ENCODE measurements around the gene MYL4. TPM values are rescaled to one million over a fixed set of nuclear protein-coding genes. Genes with fewer than 3 reads are reported as not detected.
"Not testable (repeated sequence)": the region's sequence is repeated elsewhere in the genome, so short reads cannot be mapped to it uniquely, and the experiment has no call there.

Gene MYL4
- total RNA-seq, 1 donor from 2014 or later, result 809 TPM

- intact Hi-C loops (cut with micrococcal nuclease), result no loop called here
- no peak overlapping the region for H3K27ac ChIP-seq (replicated peaks)
- H3K9me3 ChIP-seq (replicated peaks), result no peaks in the 10 kb centered on the region
- no peak for DNase-seq
- peaks cover 40% of the 10 kb centered on the region for H3K36me3 ChIP-seq
- no peak overlapping the region for H3K4me3 ChIP-seq
- peaks cover 48% of the 10 kb centered on the region for H3K4me1 ChIP-seq
- H3K27me3 ChIP-seq (ENCODE audit: low read depth), result no peaks in the 10 kb centered on the region
- TF ChIP-seq CTCF (IDR thresholded peaks at IDR 0.05; ENCODE audit: borderline replicate concordance), result no peak
Measured at GRCh38 chr17:47170710-47171109, 38.4 kb upstream of the MYL4 start.

DNA sequence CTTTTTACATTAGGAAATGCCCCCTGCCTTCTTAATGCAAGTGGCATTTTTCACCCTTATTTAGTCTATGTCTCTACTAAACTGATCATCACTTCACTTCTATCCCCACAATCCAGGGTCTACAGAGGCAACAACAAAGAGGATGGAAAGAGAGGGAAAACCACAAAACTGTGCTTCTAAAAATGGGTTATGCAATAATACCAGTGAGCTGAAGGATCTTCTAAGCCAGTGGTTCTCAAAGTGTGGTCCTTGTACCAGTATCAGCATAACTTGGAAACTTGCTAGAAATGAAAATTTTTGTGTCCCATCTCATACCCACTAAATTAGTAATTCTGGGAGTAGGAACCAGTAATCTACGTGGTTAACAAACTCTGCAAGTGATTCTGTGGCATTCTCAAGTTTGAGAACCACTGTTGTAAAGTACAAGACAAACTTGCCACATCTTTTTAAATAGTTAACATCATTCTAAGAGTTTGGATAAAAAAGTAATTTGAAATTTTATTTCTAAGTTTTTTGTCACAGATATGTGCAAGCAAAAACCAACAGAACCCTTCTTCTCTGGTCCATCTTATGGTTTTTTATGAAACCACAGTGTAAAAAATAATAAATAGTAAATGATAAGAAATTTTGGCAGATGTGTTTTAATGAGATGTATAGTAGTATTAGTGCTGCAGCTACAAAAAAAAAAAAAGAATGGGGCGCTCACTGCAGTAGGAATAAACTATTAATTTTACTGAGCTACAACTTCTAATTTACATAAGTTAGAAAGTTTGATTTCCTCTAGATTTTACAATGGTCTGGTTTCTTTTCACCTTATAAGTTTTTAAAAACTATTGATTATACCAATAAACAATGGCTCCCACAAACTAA, 36.2 kb upstream of the MYL4 start:
- peaks cover 39% of the 10 kb centered on the region for H3K36me3 ChIP-seq
- H3K4me3 ChIP-seq, result no peak overlapping the region
- peaks cover 56% of the 10 kb centered on the region for H3K4me1 ChIP-seq

GRCh38 chr17:47174823-47175222, 34.3 kb upstream of the MYL4 start:
- intact Hi-C loops (cut with micrococcal nuclease); H3K27me3 ChIP-seq (ENCODE audit: low read depth); DNase-seq; H3K4me3 ChIP-seq; H3K9me3 ChIP-seq (replicated peaks); H3K27ac ChIP-seq (replicated peaks): not testable (repeated sequence)
- peaks cover 30% of the 10 kb centered on the region for H3K36me3 ChIP-seq
- peaks cover 68% of the 10 kb centered on the region for H3K4me1 ChIP-seq

More for the DNA sequence above, 36.2 kb upstream of the MYL4 start:
- TF ChIP-seq CTCF (IDR thresholded peaks at IDR 0.05; ENCODE audit: borderline replicate concordance), result no peak
- no peaks in the 10 kb centered on the region for H3K9me3 ChIP-seq (replicated peaks)
- H3K27me3 ChIP-seq (ENCODE audit: low read depth), result no peaks in the 10 kb centered on the region
- intact Hi-C loops (cut with micrococcal nuclease), result no loop called here
- H3K27ac ChIP-seq (replicated peaks), result no peak overlapping the region
- DNase-seq, result no peak

DNA sequence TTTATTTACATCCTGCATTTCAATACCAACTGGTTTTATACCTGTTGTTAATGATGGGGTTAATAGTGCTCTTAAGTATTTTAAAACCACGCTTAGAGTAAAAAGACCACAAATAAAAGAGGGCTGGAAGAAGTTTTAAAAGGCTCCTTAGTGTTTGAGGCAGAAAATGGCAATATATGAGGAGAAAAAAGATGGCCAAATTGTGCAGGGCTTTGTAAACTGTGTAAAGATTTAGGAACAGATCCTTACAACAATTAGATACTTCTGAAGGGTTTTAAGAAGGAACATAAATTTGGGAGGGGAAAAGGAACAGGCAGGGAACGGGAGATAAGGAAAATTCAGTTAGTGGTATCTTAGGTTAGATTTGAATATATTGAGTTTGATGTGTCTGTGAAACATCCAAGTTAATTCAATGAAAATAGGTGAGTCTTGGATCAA, 32.7 kb upstream of the MYL4 start:
- H3K4me3 ChIP-seq, result no peak overlapping the region
- no peak overlapping the region for H3K27ac ChIP-seq (replicated peaks)
- no peaks in the 10 kb centered on the region for H3K9me3 ChIP-seq (replicated peaks)
- intact Hi-C loops (cut with micrococcal nuclease), result no loop called here
- no peak for TF ChIP-seq CTCF (IDR thresholded peaks at IDR 0.05; ENCODE audit: borderline replicate concordance)
- peaks cover 33% of the 10 kb centered on the region for H3K36me3 ChIP-seq
- no peak for DNase-seq
- peaks cover 76% of the 10 kb centered on the region for H3K4me1 ChIP-seq
- no peaks in the 10 kb centered on the region for H3K27me3 ChIP-seq (ENCODE audit: low read depth)

GRCh38 chr17:47177261-47177660, 31.9 kb upstream of the MYL4 start:
- intact Hi-C loops (cut with micrococcal nuclease), result no loop called here
- Histone ChIP-seq H3K36me3 (peaks cover 33% of the 10 kb centered on the region), H3K4me1 (peaks cover 85% of the 10 kb centered on the region), H3K4me3 (no peak overlapping the region), H3K9me3 (replicated peaks) (no peaks in the 10 kb centered on the region), H3K27me3 (ENCODE audit: low read depth) (no peaks in the 10 kb centered on the region), H3K27ac (replicated peaks) (no peak overlapping the region)
- TF ChIP-seq CTCF (IDR thresholded peaks at IDR 0.05; ENCODE audit: borderline replicate concordance), result no peak
- DNase-seq, result no peak

DNA sequence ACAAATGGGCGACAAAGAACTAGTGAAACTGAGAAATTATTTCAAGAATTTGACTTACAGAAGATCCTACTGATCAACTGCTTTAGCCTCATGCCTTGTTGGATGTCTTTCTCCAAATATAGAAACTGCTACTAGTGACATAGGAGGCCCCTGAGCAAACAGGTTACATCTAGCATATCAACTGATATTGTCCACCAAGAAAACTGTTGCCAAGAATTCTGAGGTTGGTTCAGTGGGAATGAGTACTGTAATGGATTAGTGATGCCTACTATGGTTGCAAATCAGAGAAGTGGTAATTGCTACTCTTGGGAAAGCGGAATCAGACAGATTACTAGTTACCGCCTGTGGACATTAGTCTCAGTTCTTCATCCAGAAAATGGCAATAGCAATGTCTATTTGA, 30.0 kb upstream of the MYL4 start:
- H3K9me3 ChIP-seq (replicated peaks), result no peaks in the 10 kb centered on the region
- no peak overlapping the region for H3K4me3 ChIP-seq
- no peaks in the 10 kb centered on the region for H3K27me3 ChIP-seq (ENCODE audit: low read depth)
- H3K4me1 ChIP-seq, result peaks cover 88% of the 10 kb centered on the region
- intact Hi-C loops (cut with micrococcal nuclease), result no loop called here
- peaks cover 33% of the 10 kb centered on the region for H3K36me3 ChIP-seq
- H3K27ac ChIP-seq (replicated peaks), result peak overlapping the region; percentile 4
- DNase-seq, result no peak
- no peak for TF ChIP-seq CTCF (IDR thresholded peaks at IDR 0.05; ENCODE audit: borderline replicate concordance)
